H1 (cell line): ENCODE measurements around the gene PAX7.

Experiments used
- CTCF ChIP-seq, 3 experiments: IDR thresholded peaks; 1 replicate in 2 of 3; 2 replicates in 1 of 3; pipeline versions ENCODE4 v1.5.1 to v1.6.1; 2011; ENCODE audit warnings: low read length in 3 of 3, mild to moderate bottlenecking in 3 of 3, inconsistent platforms in 2 of 3, low read depth in 1 of 3, moderate library complexity in 1 of 3; ENCODE audit not compliant: insufficient read depth in 1 of 3; ENCODE audit errors: control extremely low read depth in 1 of 3
- EP300 ChIP-seq, 2 experiments: IDR thresholded peaks; 1 replicate in 1 of 2; 2 replicates in 1 of 2; pipeline ENCODE4 v1.6.1; 2011 to 2012; ENCODE audit warnings: low read depth in 2 of 2, low read length in 2 of 2, mild to moderate bottlenecking in 2 of 2, borderline replicate concordance in 1 of 2, inconsistent platforms in 1 of 2, moderate library complexity in 1 of 2
- POLR2AphosphoS5 ChIP-seq: IDR thresholded peaks from 2 replicates; pipeline ENCODE4 v1.6.1; 2011; ENCODE audit warnings: low read depth, low read length
- RNF2 ChIP-seq: fragments of 200-900, 300-1000 bp; sonication (generic); IDR thresholded peaks from 2 replicates; pipeline ENCODE4 v1.7.1; 2016; ENCODE audit warnings: borderline replicate concordance, low read depth, mild to moderate bottlenecking, antibody characterized with exemption, low read length; ENCODE audit not compliant: poor library complexity, severe bottlenecking; ENCODE audit errors: missing control alignments
- SIN3A ChIP-seq, 2 experiments: IDR thresholded peaks in 1 of 2; conservative IDR thresholded peaks in 1 of 2; 2 replicates each; pipeline ENCODE4 v1.6.1; 2011 to 2012; ENCODE audit warnings: low read length in 2 of 2, improper control_type of control experiment in 1 of 2, low read depth in 1 of 2, mild to moderate bottlenecking in 1 of 2

- no peak for TF ChIP-seq EP300 (IDR thresholded peaks at IDR 0.05; ENCODE audit: borderline replicate concordance in 1 of 2, low read depth in 2 of 2, low read length in 2 of 2)
- no peak for TF ChIP-seq SIN3A (conservative IDR thresholded peaks at IDR 0.05 in 1 of 2, IDR thresholded peaks at IDR 0.05 in 1 of 2; ENCODE audit: low read depth in 1 of 2, low read length in 2 of 2)
- no peak for TF ChIP-seq RNF2
- TF ChIP-seq CTCF (IDR thresholded peaks at IDR 0.05; ENCODE audit: control extremely low read depth in 1 of 3, insufficient read depth in 1 of 3, low read depth in 1 of 3, low read length in 3 of 3), result no peak
- TF ChIP-seq POLR2AphosphoS5, result no peak
Measured at GRCh38 chr1:18670121-18670867, 39.6 kb downstream of the PAX7 start.
